Measurements from ENCODE around the gene LITAFD. TPM values are rescaled to one million over a fixed set of nuclear protein-coding genes. Genes with fewer than 3 reads are reported as not detected.

LITAFD gene
- total and polyA plus RNA-seq, 4 donors, result not detected

GRCh38 chr16:8898660-8899318, 16.6 kb downstream of the LITAFD start:
- intact Hi-C loops (cut with DNase I), result no loop called here

GRCh38 chr16:8899709-8900317, 17.7 kb downstream of the LITAFD start:
- intact Hi-C loops (cut with DNase I), result no loop called here
- Histone ChIP-seq H3K4me3 (ENCODE audit: low read length in 2 of 2) (no peak overlapping the region), H3K4me1 (ENCODE audit: control insufficient read depth in 1 of 2, insufficient read depth in 2 of 2, low read length in 2 of 2) (no peaks in the 10 kb centered on the region), H3K9me3 (ENCODE audit: control insufficient read depth, low read length) (no peaks in the 10 kb centered on the region), H3K27ac (ENCODE audit: low read depth in 1 of 2, low read length in 2 of 2) (no peak overlapping the region), H3K36me3 (ENCODE audit: control insufficient read depth in 1 of 2, insufficient read depth in 2 of 2, low read length in 1 of 2) (peaks cover 6 to 25% of the 10 kb centered on the region in 2 donors), H3K27me3 (ENCODE audit: control insufficient read depth in 1 of 2, insufficient read depth in 2 of 2, low read length in 1 of 2) (no peaks in the 10 kb centered on the region)
- ATAC-seq (ENCODE audit: low FRiP score) (no peak), DNase-seq (peak in 1 of 2 donors; percentile 21)
- WGBS, 2 donors, result 87% methylated on average over 9 of the region's 9 CpGs

More at GRCh38 chr16:8898660-8899318, 16.6 kb downstream of the LITAFD start:
- Histone ChIP-seq H3K9me3 (ENCODE audit: control insufficient read depth, low read length) (no peaks in the 10 kb centered on the region), H3K4me3 (ENCODE audit: low read length in 2 of 2) (no peak overlapping the region), H3K36me3 (ENCODE audit: control insufficient read depth in 1 of 2, insufficient read depth in 2 of 2, low read length in 1 of 2) (peaks cover 6 to 25% of the 10 kb centered on the region in 2 donors), H3K27ac (ENCODE audit: low read depth in 1 of 2, low read length in 2 of 2) (no peak overlapping the region), H3K4me1 (ENCODE audit: control insufficient read depth in 1 of 2, insufficient read depth in 2 of 2, low read length in 2 of 2) (no peaks in the 10 kb centered on the region), H3K27me3 (ENCODE audit: control insufficient read depth in 1 of 2, insufficient read depth in 2 of 2, low read length in 1 of 2) (no peaks in the 10 kb centered on the region)
- no peak for ATAC-seq (ENCODE audit: low FRiP score)
- WGBS, 2 donors, result 93 to 94% methylated on average over 3 of the region's 3 CpGs
- DNase-seq, result peak in 1 of 2 donors; percentile 14

- WGBS, 2 donors, result 70% methylated on average over 5 of the region's 5 CpGs
- intact Hi-C loops (cut with DNase I), result no loop called here
- Histone ChIP-seq H3K9me3 (ENCODE audit: control insufficient read depth, low read length) (no peaks in the 10 kb centered on the region), H3K4me1 (ENCODE audit: control insufficient read depth in 1 of 2, insufficient read depth in 2 of 2, low read length in 2 of 2) (no peaks in the 10 kb centered on the region), H3K4me3 (ENCODE audit: low read length in 2 of 2) (no peak overlapping the region), H3K36me3 (ENCODE audit: control insufficient read depth in 1 of 2, insufficient read depth in 2 of 2, low read length in 1 of 2) (peaks cover 6 to 21% of the 10 kb centered on the region in 2 donors), H3K27ac (ENCODE audit: low read depth in 1 of 2, low read length in 2 of 2) (no peak overlapping the region), H3K27me3 (ENCODE audit: control insufficient read depth in 1 of 2, insufficient read depth in 2 of 2, low read length in 1 of 2) (no peaks in the 10 kb centered on the region)
- ATAC-seq (ENCODE audit: low FRiP score) (no peak), DNase-seq (no peak)
Measured at GRCh38 chr16:8900343-8900742, 18.2 kb downstream of the LITAFD start.

GRCh38 chr16:8901320-8901861, 19.2 kb downstream of the LITAFD start:
- Histone ChIP-seq H3K4me3 (ENCODE audit: low read length in 2 of 2) (no peak overlapping the region), H3K27ac (ENCODE audit: low read depth in 1 of 2, low read length in 2 of 2) (no peak overlapping the region), H3K27me3 (ENCODE audit: control insufficient read depth in 1 of 2, insufficient read depth in 2 of 2, low read length in 1 of 2) (no peaks in the 10 kb centered on the region), H3K4me1 (ENCODE audit: control insufficient read depth in 1 of 2, insufficient read depth in 2 of 2, low read length in 2 of 2) (no peaks in the 10 kb centered on the region), H3K9me3 (ENCODE audit: control insufficient read depth, low read length) (no peaks in the 10 kb centered on the region), H3K36me3 (ENCODE audit: control insufficient read depth in 1 of 2, insufficient read depth in 2 of 2, low read length in 1 of 2) (peaks cover 6 to 24% of the 10 kb centered on the region in 2 donors)
- no peak for DNase-seq
- intact Hi-C loops (cut with DNase I), result no loop called here
- no peak for ATAC-seq (ENCODE audit: low FRiP score)
- 80 to 88% methylated on average over 13 of the region's 13 CpGs for WGBS, 2 donors

- no peaks in the 10 kb centered on the region for H3K27me3 ChIP-seq (ENCODE audit: control insufficient read depth in 1 of 2, insufficient read depth in 2 of 2, low read length in 1 of 2)
- H3K4me1 ChIP-seq (ENCODE audit: control insufficient read depth in 1 of 2, insufficient read depth in 2 of 2, low read length in 2 of 2), result no peaks in the 10 kb centered on the region
- intact Hi-C loops (cut with DNase I), result no loop called here
- ATAC-seq (ENCODE audit: low FRiP score), result no peak
- DNase-seq, result no peak
- 91 to 92% methylated on average over 9 of the region's 9 CpGs for WGBS, 2 donors
- H3K27ac ChIP-seq (ENCODE audit: low read depth in 1 of 2, low read length in 2 of 2), result no peak overlapping the region
- no peak overlapping the region for H3K4me3 ChIP-seq (ENCODE audit: low read length in 2 of 2)
- H3K36me3 ChIP-seq (ENCODE audit: control insufficient read depth in 1 of 2, insufficient read depth in 2 of 2, low read length in 1 of 2), result peaks cover 6 to 18% of the 10 kb centered on the region in 2 donors
- H3K9me3 ChIP-seq (ENCODE audit: control insufficient read depth, low read length), result no peaks in the 10 kb centered on the region
Measured at GRCh38 chr16:8903004-8903403, 20.9 kb downstream of the LITAFD start.

- Histone ChIP-seq H3K9me3 (ENCODE audit: control insufficient read depth, low read length) (no peaks in the 10 kb centered on the region), H3K4me3 (ENCODE audit: low read length in 2 of 2) (no peak overlapping the region), H3K27me3 (ENCODE audit: control insufficient read depth in 1 of 2, insufficient read depth in 2 of 2, low read length in 1 of 2) (no peaks in the 10 kb centered on the region), H3K27ac (ENCODE audit: low read depth in 1 of 2, low read length in 2 of 2) (no peak overlapping the region), H3K4me1 (ENCODE audit: control insufficient read depth in 1 of 2, insufficient read depth in 2 of 2, low read length in 2 of 2) (no peaks in the 10 kb centered on the region), H3K36me3 (ENCODE audit: control insufficient read depth in 1 of 2, insufficient read depth in 2 of 2, low read length in 1 of 2) (peaks cover 2 to 15% of the 10 kb centered on the region in 2 donors)
- WGBS, 2 donors, result 86% methylated on average over 8 of the region's 8 CpGs
- ATAC-seq (ENCODE audit: low FRiP score), result no peak
- intact Hi-C loops (cut with DNase I), result no loop called here
- no peak for DNase-seq
Measured at GRCh38 chr16:8904018-8904430, 21.9 kb downstream of the LITAFD start.

GRCh38 chr16:8905168-8905762, 23.1 kb downstream of the LITAFD start:
- ATAC-seq (ENCODE audit: low FRiP score) (no peak), DNase-seq (no peak)
- Histone ChIP-seq H3K4me1 (ENCODE audit: control insufficient read depth in 1 of 2, insufficient read depth in 2 of 2, low read length in 2 of 2) (no peaks in the 10 kb centered on the region), H3K27me3 (ENCODE audit: control insufficient read depth in 1 of 2, insufficient read depth in 2 of 2, low read length in 1 of 2) (no peaks in the 10 kb centered on the region), H3K27ac (ENCODE audit: low read depth in 1 of 2, low read length in 2 of 2) (no peak overlapping the region), H3K9me3 (ENCODE audit: control insufficient read depth, low read length) (no peaks in the 10 kb centered on the region), H3K4me3 (ENCODE audit: low read length in 2 of 2) (no peak overlapping the region), H3K36me3 (ENCODE audit: control insufficient read depth in 1 of 2, insufficient read depth in 2 of 2, low read length in 1 of 2) (peaks cover 2 to 11% of the 10 kb centered on the region in 2 donors)
- WGBS, 2 donors, result 76 to 77% methylated on average over 13 of the region's 13 CpGs
- intact Hi-C loops (cut with DNase I), result no loop called here

GRCh38 chr16:8905795-8906591, 23.8 kb downstream of the LITAFD start:
- Histone ChIP-seq H3K4me1 (ENCODE audit: control insufficient read depth in 1 of 2, insufficient read depth in 2 of 2, low read length in 2 of 2) (no peaks in the 10 kb centered on the region), H3K4me3 (ENCODE audit: low read length in 2 of 2) (no peak overlapping the region), H3K27me3 (ENCODE audit: control insufficient read depth in 1 of 2, insufficient read depth in 2 of 2, low read length in 1 of 2) (no peaks in the 10 kb centered on the region), H3K36me3 (ENCODE audit: control insufficient read depth in 1 of 2, insufficient read depth in 2 of 2, low read length in 1 of 2) (peaks cover 5 to 12% of the 10 kb centered on the region in 2 donors), H3K9me3 (ENCODE audit: control insufficient read depth, low read length) (no peaks in the 10 kb centered on the region), H3K27ac (ENCODE audit: low read depth in 1 of 2, low read length in 2 of 2) (no peak overlapping the region)
- WGBS, 2 donors, result 83 to 86% methylated on average over 14 of the region's 14 CpGs
- ATAC-seq (ENCODE audit: low FRiP score), result no peak
- intact Hi-C loops (cut with DNase I), result no loop called here
- no peak for DNase-seq

All from aorta (tissue), 5 donors.